OCI-M1 (cell line): ENCODE data around the gene SLC38A8.

Experiments used
- DNase-seq: peaks from one replicate; lab custom pipeline; 2025; lab: John Stamatoyannopoulos, UW

The SLC38A8 gene

DNA sequence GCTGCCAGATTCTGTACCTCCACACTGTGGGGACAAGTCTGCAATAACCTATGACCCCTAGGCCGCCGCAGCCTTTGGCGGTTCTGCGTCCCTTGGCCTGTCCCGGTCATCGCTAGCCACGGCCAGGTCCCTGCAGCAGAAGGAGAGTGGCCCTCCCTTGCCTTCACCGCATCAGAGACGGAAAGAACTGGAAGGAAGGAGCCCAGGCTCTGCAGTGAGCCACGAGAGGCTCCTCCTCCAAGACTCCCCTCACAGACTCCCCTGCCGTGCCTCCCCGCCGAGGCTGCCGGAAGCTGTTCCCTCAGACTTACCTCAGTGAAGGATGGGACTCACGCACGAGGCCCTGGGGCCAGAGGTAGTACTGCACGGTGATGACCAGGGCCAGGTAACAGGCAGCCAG, 11.0 kb downstream of the SLC38A8 start:
- DNase-seq: no peak

DNA sequence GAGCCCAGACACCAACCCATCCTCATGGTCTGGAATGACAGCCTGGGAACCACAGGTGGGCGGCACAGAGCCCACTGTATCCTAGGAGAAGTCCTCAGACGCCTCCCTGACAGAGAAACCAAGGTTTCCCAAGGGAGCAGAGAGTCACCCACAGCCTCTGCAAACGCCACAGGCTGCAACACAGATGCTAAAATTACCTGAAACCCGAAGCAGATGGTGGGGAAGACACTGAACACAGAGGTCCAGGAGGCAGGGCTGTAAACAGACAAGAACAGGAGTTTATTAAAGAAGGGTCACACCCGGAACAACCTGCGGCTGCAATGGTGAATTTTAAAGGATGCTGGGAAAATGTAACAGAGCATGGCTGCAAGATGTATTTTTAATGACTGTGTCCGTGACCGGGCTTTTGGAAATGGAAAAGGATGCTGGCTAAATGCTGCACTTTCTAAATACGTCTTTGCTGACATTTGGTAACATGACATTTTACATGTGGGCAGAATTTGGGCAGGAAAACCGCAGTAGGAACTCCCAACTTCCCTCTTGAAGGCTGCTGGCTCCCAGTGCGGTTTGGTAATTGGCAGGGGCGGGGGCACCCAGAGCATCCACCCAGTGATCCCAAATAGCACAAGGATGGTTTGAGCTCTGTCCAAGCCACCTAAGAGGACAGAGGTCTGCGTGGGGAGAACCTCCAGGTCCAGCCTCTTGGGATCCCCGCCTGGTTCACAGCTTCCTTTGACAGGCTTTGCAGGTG, 13.1 kb downstream of the SLC38A8 start:
- DNase-seq: no peak

DNA sequence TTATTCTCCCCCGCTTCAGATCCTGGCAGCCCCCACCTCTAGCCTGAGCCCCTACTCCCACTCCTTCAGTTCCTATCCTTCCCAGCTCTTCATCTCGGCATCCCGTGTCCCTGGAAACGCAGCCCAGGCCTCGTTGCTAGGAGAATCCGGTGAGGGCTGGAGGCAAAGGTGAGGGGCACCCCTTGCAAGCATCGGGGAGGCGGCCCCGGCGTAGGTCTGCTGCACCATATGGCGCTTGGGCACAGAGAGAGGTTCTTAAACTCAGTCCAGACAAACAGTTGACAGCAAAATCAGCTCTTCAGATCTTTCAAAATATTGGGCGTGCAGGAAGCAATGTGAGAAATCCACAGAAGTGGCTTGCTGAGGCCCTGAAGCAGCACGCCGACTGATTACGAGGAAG, 15.0 kb downstream of the SLC38A8 start:
- DNase-seq: no peak

DNA sequence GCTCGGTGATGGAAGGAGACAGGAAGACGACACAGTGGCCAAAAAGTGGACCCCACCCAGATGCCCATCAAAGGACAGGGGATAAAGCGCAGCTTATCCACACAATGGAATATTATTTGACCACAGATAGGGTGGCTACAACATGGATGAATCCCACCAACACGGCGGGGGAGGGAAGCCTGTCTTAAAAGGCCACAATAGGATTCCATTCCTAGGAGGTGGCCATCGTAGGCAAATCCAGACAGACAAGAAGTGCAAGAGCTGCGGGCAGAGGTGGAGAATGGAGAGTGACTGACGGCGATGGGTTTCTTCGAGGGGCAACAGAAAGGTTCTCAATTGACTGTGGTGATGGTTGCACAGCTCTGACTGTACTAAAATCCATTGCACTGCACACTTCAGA, 16.0 kb downstream of the SLC38A8 start:
- no peak for DNase-seq

GRCh38 chr16:84024854-84025253, 17.7 kb downstream of the SLC38A8 start:
- no peak for DNase-seq

DNA sequence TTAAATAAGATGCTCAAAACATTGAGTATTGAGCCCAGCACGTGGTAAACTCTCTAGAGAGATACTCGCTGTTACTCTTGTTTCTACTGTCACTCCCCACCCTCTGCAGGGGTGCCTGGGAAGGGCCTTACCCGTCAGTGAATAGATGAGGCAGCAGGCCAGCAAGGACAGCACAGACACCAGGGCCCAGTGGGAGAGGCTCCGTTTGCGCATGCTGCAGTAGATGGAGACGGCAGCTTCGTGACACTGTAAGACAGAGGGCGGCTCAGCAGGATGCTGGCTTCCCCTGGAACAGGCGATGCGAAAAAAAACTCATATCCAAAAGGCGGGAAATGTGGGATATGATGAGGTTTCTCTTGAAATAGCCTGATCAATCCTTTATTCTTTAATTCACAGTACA, 20.0 kb downstream of the SLC38A8 start:
- no peak for DNase-seq

- no peak for DNase-seq
Measured at GRCh38 chr16:84021488-84021887, 21.1 kb downstream of the SLC38A8 start.

GRCh38 chr16:84020353-84020752, 22.2 kb downstream of the SLC38A8 start:
- no peak for DNase-seq

DNA sequence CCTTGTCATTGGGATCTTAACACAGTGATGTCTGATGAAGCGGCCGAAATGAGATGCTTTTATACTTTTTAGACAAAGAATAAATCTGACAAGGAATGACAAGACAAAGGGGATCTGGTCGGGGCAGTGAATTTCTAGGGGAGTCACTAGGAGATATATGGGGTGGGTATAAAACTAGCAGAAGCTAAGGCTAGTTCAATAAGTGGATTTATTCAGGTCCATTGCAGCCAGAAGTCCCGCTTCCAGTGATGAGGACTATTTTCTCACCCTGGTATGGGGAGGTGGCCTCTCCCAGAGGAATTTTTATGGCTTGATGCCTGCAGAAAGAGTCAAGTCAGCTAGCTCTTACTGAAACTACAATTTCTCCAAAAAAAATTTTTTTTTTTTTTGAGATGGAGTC, 23.9 kb downstream of the SLC38A8 start:
- DNase-seq: no peak

GRCh38 chr16:84016477-84016876, 26.1 kb downstream of the SLC38A8 start:
- no peak for DNase-seq

- DNase-seq: no peak
Measured at GRCh38 chr16:84015399-84015798, 27.2 kb downstream of the SLC38A8 start.

- DNase-seq: no peak
Measured at GRCh38 chr16:84014570-84015327, 27.8 kb downstream of the SLC38A8 start.

DNA sequence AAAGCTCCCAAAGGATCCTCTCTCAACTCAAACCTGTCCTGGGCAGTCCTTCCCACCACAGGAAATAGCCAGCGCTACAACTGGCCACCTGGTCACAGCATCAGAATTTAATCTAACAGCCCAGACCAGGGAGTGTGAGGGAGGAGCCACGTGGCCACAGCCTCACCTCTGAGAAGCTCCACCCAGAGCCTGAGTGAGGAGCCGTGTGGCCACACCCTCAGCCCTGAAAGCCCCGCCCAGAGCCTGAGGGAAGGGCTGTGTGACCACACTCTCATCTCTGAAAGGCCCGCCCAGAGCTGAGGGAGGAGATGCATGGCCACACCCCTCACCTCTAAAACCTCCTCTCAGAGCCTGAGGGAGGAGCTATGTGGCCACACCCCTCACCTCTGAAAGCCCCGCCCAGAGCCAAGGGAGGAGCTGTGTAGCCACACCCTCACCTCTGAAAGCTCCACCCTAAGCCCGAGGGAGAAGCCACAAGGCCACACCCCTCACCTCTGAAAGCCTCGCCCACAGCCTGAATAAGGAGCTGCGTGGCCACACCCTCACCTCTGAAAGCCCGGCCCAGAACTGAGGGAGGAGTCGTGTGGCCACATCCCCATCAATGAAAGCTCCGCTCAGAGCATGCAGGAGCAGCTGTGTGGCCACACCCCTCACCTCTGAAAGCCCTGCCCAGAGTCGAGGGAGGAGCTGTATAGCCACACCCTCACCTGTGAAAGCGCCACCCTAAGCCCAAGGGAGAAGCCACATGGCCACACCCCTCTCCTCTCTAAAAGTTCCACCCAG, 28.6 kb downstream of the SLC38A8 start:
- DNase-seq: peak; percentile 100

DNA sequence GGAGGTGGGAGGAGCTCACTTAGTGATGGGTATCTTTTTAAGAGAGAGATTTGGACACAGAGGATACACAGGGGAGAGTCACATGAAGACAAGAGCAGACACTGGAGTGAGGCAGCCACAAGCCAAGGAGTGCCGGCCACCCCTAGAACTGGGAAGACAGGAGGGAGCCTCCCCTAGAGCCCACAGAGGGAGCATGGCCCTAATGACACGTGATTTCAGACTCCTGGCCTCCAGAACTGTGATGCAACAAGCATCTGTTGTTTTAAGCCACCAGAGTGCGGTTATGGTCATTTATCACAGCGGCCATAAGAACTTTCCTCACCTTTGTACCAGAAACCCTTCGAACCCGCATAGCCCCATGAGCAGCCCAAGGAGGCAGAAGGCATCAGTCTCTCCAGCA, 33.3 kb downstream of the SLC38A8 start:
- no peak for DNase-seq

GRCh38 chr16:84007965-84008364, 34.6 kb downstream of the SLC38A8 start:
- no peak for DNase-seq

DNA sequence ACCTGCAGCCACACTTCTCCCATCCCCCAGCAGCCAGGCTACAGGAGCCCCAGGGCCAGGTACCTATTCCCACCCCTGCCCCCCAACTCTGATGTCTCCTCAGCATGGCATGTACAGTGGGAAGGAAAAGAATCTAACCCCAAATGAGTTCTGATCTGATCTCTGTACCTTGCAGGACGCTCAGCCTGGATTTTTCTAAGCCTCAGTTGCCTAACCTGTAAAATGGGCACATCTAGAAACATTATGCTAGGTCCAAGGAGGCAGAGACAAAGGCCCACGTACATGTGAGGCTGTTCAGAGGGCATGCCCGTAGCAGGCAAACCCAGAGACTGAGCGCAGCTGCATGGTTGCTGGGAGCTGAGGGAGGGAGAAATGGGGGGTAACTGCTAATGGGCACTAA, 35.1 kb downstream of the SLC38A8 start:
- DNase-seq: no peak

DNA sequence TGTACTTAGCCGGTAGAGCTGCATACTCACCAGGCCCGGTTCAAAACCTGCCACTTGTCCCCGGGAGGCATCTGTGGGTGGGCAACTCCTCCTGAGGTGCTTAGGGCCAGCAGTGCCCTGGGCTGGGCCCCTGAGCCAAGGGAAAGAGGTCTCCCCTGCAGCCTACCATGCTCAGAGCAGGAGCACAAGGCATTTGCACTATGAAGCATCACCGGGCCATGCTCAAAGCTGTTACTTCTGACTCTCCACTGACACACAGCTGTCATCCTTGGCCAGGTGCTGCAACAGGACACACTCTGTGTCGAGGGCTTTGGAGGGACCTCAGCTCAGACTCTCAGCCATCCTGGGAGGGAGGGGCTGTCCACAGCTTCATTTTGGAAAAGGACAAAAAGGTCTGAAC, 37.2 kb downstream of the SLC38A8 start:
- DNase-seq: no peak

DNA sequence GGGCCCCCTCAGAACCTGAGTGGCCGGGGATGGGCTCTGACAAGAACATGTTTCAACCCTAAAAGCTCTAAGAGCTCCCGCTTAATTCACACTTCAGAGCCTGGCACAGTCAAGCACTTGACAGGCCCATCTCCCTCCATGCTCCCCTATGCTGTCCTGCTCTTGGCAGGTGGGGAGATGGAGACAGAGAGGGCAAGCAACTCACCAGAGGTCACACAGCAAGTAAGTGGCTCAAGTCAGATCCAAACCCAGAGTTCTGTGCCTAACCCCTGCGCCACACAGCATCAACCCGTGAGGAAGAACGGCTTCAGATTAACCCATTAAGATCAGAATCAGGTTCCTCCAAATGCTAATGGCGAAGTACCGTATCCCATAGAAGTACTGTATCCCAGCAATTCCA, 38.2 kb downstream of the SLC38A8 start:
- no peak for DNase-seq

GRCh38 chr16:84003038-84003437, 39.6 kb downstream of the SLC38A8 start:
- DNase-seq: no peak

- no peak for DNase-seq
Measured at GRCh38 chr16:84001726-84002125, 40.9 kb downstream of the SLC38A8 start.

GRCh38 chr16:84000989-84001642, 41.5 kb downstream of the SLC38A8 start:
- DNase-seq: no peak

DNA sequence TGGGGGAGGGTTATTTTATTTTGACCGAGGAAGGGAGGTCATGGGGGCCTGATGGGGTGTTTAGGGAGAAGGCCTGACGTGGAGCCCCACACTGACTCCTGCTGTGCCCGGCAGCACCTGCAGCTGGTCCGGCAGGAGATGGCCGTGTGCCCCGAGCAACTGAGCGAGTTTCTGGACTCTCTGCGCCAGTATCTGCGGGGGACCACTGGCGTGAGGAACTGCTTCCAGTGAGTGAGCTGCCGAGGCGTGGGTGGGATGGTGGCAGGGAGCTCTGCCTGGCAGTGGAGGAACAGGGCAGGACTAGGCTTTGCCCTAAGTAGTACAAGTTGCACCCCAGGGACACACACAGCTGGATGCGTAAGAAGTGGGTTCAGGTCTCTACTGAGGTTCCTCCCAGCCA, 44.5 kb downstream of the SLC38A8 start:
- DNase-seq: no peak
